Nephron progenitor cell (in vitro differentiated cells): ENCODE results near the gene LNX1.

Experiments used
- DNase-seq: peaks from one replicate; pipeline ENCODE4 v3.0.0; 2021
- H3K27ac Mint-ChIP-seq: 2 replicates; pipeline ENCODE4 v1.8.0; 2021; ENCODE audit warnings: mild to moderate bottlenecking, moderate library complexity, mixed read lengths
- H3K27me3 Mint-ChIP-seq: 2 replicates; pipeline ENCODE4 v1.8.0; 2021; ENCODE audit warnings: mild to moderate bottlenecking, low read depth, mixed read lengths; ENCODE audit not compliant: poor library complexity
- H3K36me3 Mint-ChIP-seq: 2 replicates; pipeline ENCODE4 v1.8.0; 2021; ENCODE audit warnings: low read depth, mixed read lengths
- H3K4me1 Mint-ChIP-seq: 2 replicates; pipeline ENCODE4 v1.8.0; 2021; ENCODE audit warnings: mixed read lengths
- H3K4me3 Mint-ChIP-seq: 2 replicates; pipeline ENCODE4 v1.8.0; 2021; ENCODE audit warnings: mild to moderate bottlenecking, moderate library complexity, mixed read lengths
- H3K9me3 Mint-ChIP-seq: 2 replicates; pipeline ENCODE4 v1.8.0; 2021; ENCODE audit warnings: mild to moderate bottlenecking, moderate library complexity, mixed read lengths
- TF ChIP-seq, protein P1 (sequence below): fragments of 200-600 bp; sonication (generic); IDR thresholded peaks from 2 replicates; pipeline ENCODE4 v1.5.0; 2021; ENCODE audit warnings: antibody characterized with exemption

Gene LNX1

DNA sequence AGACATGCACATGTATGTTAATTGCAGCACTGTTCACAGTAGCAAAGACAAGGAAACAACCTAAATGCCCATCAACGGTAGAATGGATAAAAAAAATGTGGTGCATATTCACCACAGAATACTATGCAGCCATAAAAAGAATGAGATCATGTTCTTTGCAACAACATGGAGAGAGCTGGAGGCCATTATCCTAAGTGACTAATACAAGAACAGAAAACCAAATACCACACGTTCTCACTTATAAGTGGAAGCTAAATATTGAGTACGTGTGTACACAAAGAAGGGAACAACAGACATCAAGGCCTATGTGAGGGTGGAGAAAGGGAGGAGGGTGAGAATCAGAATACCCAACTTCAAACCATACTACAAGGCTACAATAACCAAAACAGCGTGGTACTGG lies 17.4 kb upstream of the LNX1 start:
- Mint-ChIP-seq H3K4me3 (no peak overlapping the region), H3K4me1 (no peaks in the 10 kb centered on the region), H3K27me3 (no peaks in the 10 kb centered on the region), H3K27ac (no peak overlapping the region), H3K9me3 (peaks cover 27% of the 10 kb centered on the region), H3K36me3 (peaks cover 13% of the 10 kb centered on the region)
- no peak for DNase-seq
- TF ChIP-seq, protein P1, sequence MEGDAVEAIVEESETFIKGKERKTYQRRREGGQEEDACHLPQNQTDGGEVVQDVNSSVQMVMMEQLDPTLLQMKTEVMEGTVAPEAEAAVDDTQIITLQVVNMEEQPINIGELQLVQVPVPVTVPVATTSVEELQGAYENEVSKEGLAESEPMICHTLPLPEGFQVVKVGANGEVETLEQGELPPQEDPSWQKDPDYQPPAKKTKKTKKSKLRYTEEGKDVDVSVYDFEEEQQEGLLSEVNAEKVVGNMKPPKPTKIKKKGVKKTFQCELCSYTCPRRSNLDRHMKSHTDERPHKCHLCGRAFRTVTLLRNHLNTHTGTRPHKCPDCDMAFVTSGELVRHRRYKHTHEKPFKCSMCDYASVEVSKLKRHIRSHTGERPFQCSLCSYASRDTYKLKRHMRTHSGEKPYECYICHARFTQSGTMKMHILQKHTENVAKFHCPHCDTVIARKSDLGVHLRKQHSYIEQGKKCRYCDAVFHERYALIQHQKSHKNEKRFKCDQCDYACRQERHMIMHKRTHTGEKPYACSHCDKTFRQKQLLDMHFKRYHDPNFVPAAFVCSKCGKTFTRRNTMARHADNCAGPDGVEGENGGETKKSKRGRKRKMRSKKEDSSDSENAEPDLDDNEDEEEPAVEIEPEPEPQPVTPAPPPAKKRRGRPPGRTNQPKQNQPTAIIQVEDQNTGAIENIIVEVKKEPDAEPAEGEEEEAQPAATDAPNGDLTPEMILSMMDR = no peak

DNA sequence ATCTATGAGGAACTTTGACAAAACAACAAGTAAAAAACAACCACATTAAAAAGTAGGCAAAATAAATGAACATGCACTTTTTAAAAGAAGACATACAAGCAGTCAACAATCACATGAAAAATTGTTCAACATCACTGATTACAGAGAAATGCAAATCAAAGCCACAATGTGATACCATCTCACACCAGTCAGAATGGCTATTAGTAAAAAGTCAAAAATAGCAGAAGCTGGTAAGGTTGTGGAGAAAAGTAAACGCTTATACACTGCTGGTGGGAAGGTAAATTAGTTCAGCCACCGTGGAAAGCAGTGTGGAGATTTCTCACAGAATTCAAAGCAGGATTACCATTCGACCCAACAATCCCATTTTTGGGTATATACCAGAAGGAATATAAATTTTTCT lies 17.0 kb upstream of the LNX1 start:
- DNase-seq = no peak
- no peak overlapping the region for H3K27ac Mint-ChIP-seq
- TF ChIP-seq, protein P1 = no peak

DNA sequence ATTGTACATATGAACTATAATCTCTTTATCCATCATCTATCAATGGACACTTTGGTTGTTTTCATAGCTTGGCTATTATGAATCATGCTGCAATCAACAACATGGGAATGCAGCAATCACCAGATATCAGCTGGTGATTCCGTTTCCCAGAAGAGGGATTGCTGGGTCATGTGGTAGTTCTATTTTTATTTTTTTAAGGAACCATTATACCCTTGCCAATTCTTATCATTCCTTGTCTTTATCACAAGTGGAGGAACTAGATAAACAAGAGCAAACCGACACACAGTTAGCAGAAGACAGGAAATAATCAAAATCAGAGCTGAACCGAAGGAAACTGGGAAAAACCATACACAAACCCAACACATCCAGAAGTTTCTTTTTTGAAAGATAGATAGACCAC lies 14.5 kb upstream of the LNX1 start:
- Mint-ChIP-seq H3K27me3 (peaks cover 3% of the 10 kb centered on the region), H3K9me3 (peaks cover 30% of the 10 kb centered on the region), H3K36me3 (peaks cover 13% of the 10 kb centered on the region), H3K27ac (no peak overlapping the region), H3K4me3 (no peak overlapping the region), H3K4me1 (no peaks in the 10 kb centered on the region)
- TF ChIP-seq, protein P1 = no peak
- no peak for DNase-seq

More for the DNA sequence above, 17.0 kb upstream of the LNX1 start:
- Mint-ChIP-seq H3K27me3 (peaks cover 3% of the 10 kb centered on the region), H3K9me3 (peaks cover 30% of the 10 kb centered on the region), H3K4me1 (no peaks in the 10 kb centered on the region), H3K4me3 (no peak overlapping the region), H3K36me3 (peaks cover 13% of the 10 kb centered on the region)

DNA sequence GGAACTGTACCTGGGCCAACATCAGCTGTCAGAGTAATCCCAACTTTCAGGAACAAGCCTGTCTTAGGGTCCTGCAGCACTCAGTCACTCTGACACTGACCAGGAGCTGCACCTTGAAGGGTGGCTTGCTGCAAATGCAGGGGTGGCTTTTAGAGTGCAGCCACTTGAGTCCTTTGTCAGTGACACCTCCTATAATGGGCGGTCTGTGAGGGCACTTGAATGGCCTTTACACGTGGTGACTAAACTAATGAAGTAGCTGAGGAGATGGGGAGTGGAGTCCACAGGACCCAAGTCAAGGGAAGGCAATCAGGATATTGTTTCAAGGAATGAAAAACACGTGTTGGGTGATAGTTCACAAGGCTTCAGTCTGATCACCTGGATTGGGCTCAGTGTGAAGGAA lies 11.1 kb upstream of the LNX1 start:
- Mint-ChIP-seq H3K9me3 (peaks cover 12% of the 10 kb centered on the region), H3K36me3 (no peaks in the 10 kb centered on the region)

DNA sequence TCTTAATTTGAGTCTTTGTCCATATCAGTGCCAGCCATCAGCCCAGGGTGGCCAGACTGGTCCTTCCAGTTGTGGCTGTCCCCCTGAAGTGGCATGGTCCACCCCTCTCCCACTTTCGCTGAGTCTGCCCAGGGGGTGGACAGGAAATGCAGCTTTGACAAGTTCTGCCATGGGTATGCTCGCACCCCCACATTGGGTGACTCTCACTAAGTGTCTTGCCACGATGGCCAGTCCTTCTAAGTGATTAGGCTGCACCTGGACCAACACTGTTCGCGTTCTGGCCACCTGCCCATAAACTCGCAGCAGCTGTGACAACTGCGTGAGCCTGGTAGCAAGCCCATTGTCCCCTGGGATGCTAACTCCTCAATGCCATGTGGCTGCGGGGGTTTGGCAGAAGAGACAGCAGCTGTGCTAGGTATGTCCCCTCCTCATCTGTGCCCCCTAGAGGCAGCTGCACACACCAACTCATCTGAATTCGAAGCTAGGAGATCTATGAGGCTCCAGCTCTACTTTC lies 10.0 kb upstream of the LNX1 start:
- DNase-seq = peak; percentile 14
- H3K36me3 Mint-ChIP-seq = no peaks in the 10 kb centered on the region
- no peak overlapping the region for H3K4me3 Mint-ChIP-seq
- peaks cover 7% of the 10 kb centered on the region for H3K9me3 Mint-ChIP-seq
- peaks cover 6% of the 10 kb centered on the region for H3K27me3 Mint-ChIP-seq
- no peak overlapping the region for H3K27ac Mint-ChIP-seq
- H3K4me1 Mint-ChIP-seq = no peaks in the 10 kb centered on the region
- TF ChIP-seq, protein P1 = peak; percentile 24

More for the DNA sequence above, 11.1 kb upstream of the LNX1 start:
- no peak overlapping the region for H3K27ac Mint-ChIP-seq
- peaks cover 6% of the 10 kb centered on the region for H3K27me3 Mint-ChIP-seq
- TF ChIP-seq, protein P1 = no peak
- no peaks in the 10 kb centered on the region for H3K4me1 Mint-ChIP-seq
- no peak for DNase-seq
- H3K4me3 Mint-ChIP-seq = no peak overlapping the region

DNA sequence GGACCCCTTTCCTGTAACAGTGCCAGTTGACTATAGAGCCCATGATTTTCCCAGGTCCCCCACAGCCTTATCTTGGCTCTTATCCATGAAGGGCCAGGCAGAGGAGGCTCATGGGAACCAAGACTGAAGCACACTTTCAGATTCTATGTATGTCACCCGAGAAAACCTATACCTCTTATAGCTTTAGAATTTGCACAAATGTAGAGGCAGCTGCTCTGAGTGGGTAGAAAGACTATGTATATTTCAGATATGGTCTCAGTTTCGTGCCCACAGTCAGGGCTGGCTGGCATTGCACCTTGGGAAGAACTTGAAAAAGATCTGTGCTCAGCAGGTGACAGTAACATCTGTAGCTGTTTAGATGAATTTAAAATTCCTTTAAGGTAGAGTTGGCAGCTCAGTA lies 8.3 kb upstream of the LNX1 start:
- TF ChIP-seq, protein P1 = no peak
- H3K4me1 Mint-ChIP-seq = no peaks in the 10 kb centered on the region
- no peak overlapping the region for H3K27ac Mint-ChIP-seq
- H3K9me3 Mint-ChIP-seq = peaks cover 3% of the 10 kb centered on the region
- H3K36me3 Mint-ChIP-seq = no peaks in the 10 kb centered on the region
- peaks cover 6% of the 10 kb centered on the region for H3K27me3 Mint-ChIP-seq
- no peak overlapping the region for H3K4me3 Mint-ChIP-seq
- DNase-seq = no peak
